T-cell (primary cell): ENCODE data around the gene CDR2. TPM values are rescaled to one million over a fixed set of nuclear protein-coding genes. Genes with fewer than 3 reads are reported as not detected.

ENCODE experiments used
- ATAC-seq, 4 experiments: fragments of 200-7000 bp in 3 of 4; fragments of 150-1000 bp in 1 of 4; cut with Tn5 transposase; replicated peaks in 1 of 4; 1 replicate in 3 of 4; 2 replicates in 1 of 4; pipeline ENCODE4 v1.10.0; 2021; ENCODE audit warnings: moderate library complexity in 3 of 4, mild to moderate bottlenecking in 2 of 4, moderate number of reproducible peaks in 1 of 4
- CTCF ChIA-PET, 2 donors: fragments of 300-600 bp; sonication (Branson Sonifier 250); formaldehyde crosslinking; loops; one replicate each; lab custom pipeline; 2022; ENCODE audit warnings: antibody characterized with exemption in 2 of 2; lab: Charles Lee
- POLR2A ChIA-PET, 2 donors: fragments of 300-600 bp; sonication (Branson Sonifier 250); formaldehyde crosslinking; loops; one replicate each; lab custom pipeline; 2022; ENCODE audit warnings: antibody characterized with exemption in 2 of 2; lab: Charles Lee
- DNase-seq, 35 experiments: peaks; one replicate each; pipeline versions ENCODE4 v3.0.0 to v3.0.0-alpha.2; 2013 to 2023
- H3K27ac ChIP-seq: one replicate; pipeline ENCODE4 v1.5.1; 2013; ENCODE audit warnings: low read length
- H3K27me3 ChIP-seq, 2 experiments: replicated peaks in 1 of 2; 1 replicate in 1 of 2; 2 replicates in 1 of 2; pipeline versions ENCODE4 v1.6.1 to v1.7.0; 2013; ENCODE audit warnings: low read length in 1 of 2, mixed read lengths in 1 of 2; ENCODE audit not compliant: control insufficient read depth in 2 of 2, insufficient read depth in 2 of 2; ENCODE audit errors: extremely low read depth in 1 of 2
- H3K36me3 ChIP-seq, 2 donors: 1 replicate in 1 of 2; 2 replicates in 1 of 2; pipeline versions ENCODE4 v1.6.1 to v1.7.0; 2013; ENCODE audit warnings: low read length in 1 of 2; ENCODE audit not compliant: control insufficient read depth in 2 of 2, insufficient read depth in 1 of 2; ENCODE audit errors: extremely low read depth in 1 of 2
- H3K4me1 ChIP-seq, 2 experiments: 1 replicate in 1 of 2; 2 replicates in 1 of 2; pipeline versions ENCODE4 v1.6.1 to v1.7.0; 2013; ENCODE audit warnings: low read length in 2 of 2, mixed read lengths in 1 of 2; ENCODE audit not compliant: insufficient read depth in 2 of 2, control insufficient read depth in 1 of 2; ENCODE audit errors: extremely low read depth in 1 of 2
- H3K4me3 ChIP-seq, 2 donors: 1 replicate in 1 of 2; 2 replicates in 1 of 2; pipeline versions ENCODE4 v1.5.1 to v1.7.0; 2013; ENCODE audit warnings: mild to moderate bottlenecking in 2 of 2, low read length in 1 of 2, moderate library complexity in 1 of 2; ENCODE audit not compliant: control insufficient read depth in 1 of 2; ENCODE audit errors: extremely low read depth in 1 of 2
- H3K9me3 ChIP-seq: 2 replicates; pipeline ENCODE4 v1.7.0; 2013
- H3K27ac Mint-ChIP-seq, 2 donors: one replicate each; pipeline ENCODE4 v1.8.0; 2020 to 2021; ENCODE audit warnings: mild to moderate bottlenecking in 2 of 2, mixed read lengths in 2 of 2
- H3K27me3 Mint-ChIP-seq, 2 donors: one replicate each; pipeline ENCODE4 v1.8.0; 2021 to 2022; ENCODE audit warnings: mixed read lengths in 2 of 2
- H3K36me3 Mint-ChIP-seq: one replicate; pipeline ENCODE4 v1.8.0; 2021; ENCODE audit warnings: mixed read lengths
- H3K4me1 Mint-ChIP-seq, 3 donors: one replicate each; pipeline ENCODE4 v1.8.0; 2020 to 2022; ENCODE audit warnings: mixed read lengths in 3 of 3, mild to moderate bottlenecking in 1 of 3
- H3K4me3 Mint-ChIP-seq, 3 donors: one replicate each; pipeline ENCODE4 v1.8.0; 2020 to 2022; ENCODE audit warnings: mild to moderate bottlenecking in 3 of 3, mixed read lengths in 3 of 3, moderate library complexity in 3 of 3
- H3K9me3 Mint-ChIP-seq, 3 donors: one replicate each; pipeline ENCODE4 v1.8.0; 2020 to 2022; ENCODE audit warnings: mixed read lengths in 3 of 3
- WGBS: methylation state at CpG from one replicate; pipeline ENCODE4 v1.1.5; 2013; ENCODE audit warnings: missing lambda C conversion rate; ENCODE audit not compliant: insufficient coverage; 5-methylcytosine and 5-hydroxymethylcytosine counted together
- total RNA-seq, 35 experiments: library from RNA in 6 of 35; stranded (reverse) in 6 of 35; fragments of 120-200 nt in 1 of 35; gene quantifications; one replicate each; pipeline versions ENCODE4 v1.2.1 to v1.2.4 and lab custom pipeline; 2013 to 2026

Gene CDR2
- total RNA-seq, 5 donors from 2014 or later (not counting 1 experiment from before 2014, with no cell fraction given) = 58.7 to 97.5 (median 72.6) TPM

GRCh38 chr16:22383827-22384226 is 9.4 kb upstream of the CDR2 start:
- ChIA-PET CTCF (no interaction called here), POLR2A (interaction anchor here in 1 of 2 donors (0.6 kb wide), 2 partner anchors 68 to 182 kb away, joined by 3 to 6 read pairs; no protein-coding TSS in a partner anchor)
- Histone ChIP-seq H3K27me3 (no peaks in the 10 kb centered on the region), H3K36me3 (no peaks in the 10 kb centered on the region), H3K9me3 (no peaks in the 10 kb centered on the region), H3K4me3 (no peak overlapping the region), H3K4me1 (peaks cover 13 to 21% of the 10 kb centered on the region in 2 experiments), H3K27ac (no peak overlapping the region)
- Mint-ChIP-seq H3K36me3 (peaks cover 5% of the 10 kb centered on the region), H3K27ac (peak overlapping the region in 1 of 2 donors; percentile 43), H3K9me3 (no peaks in the 10 kb centered on the region), H3K4me1 (peaks cover 16 to 38% (median 29%) of the 10 kb centered on the region in 3 donors), H3K27me3 (no peaks in the 10 kb centered on the region), H3K4me3 (no peak overlapping the region)
- DNase-seq (no peak), ATAC-seq (no peak)
- WGBS = 80% methylated on average over 1 of the region's 3 CpGs

- H3K27me3 Mint-ChIP-seq = no peaks in the 10 kb centered on the region
- no peak for DNase-seq
- peaks cover 16 to 42% (median 30%) of the 10 kb centered on the region in 3 donors for H3K4me1 Mint-ChIP-seq
- peak overlapping the region; percentile 86 to 99 for H3K27ac Mint-ChIP-seq
- CTCF ChIA-PET = no interaction called here
- no peaks in the 10 kb centered on the region for H3K9me3 ChIP-seq
- H3K27ac ChIP-seq = peak overlapping the region; percentile 56
- H3K27me3 ChIP-seq = no peaks in the 10 kb centered on the region
- no peaks in the 10 kb centered on the region for H3K9me3 Mint-ChIP-seq
- POLR2A ChIA-PET = interaction anchor here in 1 of 2 donors (0.6 kb wide), 1 partner anchor 25 kb away, joined by 5 read pairs; no protein-coding TSS in a partner anchor
- H3K4me3 ChIP-seq = no peak overlapping the region
- H3K4me1 ChIP-seq = peaks cover 13 to 21% of the 10 kb centered on the region in 2 experiments
- peak; percentile 23 to 95 (median 90) for ATAC-seq
- peaks cover 5% of the 10 kb centered on the region for H3K36me3 Mint-ChIP-seq
- H3K4me3 Mint-ChIP-seq = peak overlapping the region in 2 of 3 donors; percentile 32 to 76
- H3K36me3 ChIP-seq = no peaks in the 10 kb centered on the region
Observed at GRCh38 chr16:22381392-22381791, 7.0 kb upstream of the CDR2 start.

- Mint-ChIP-seq H3K27ac (peak overlapping the region; percentile 86 to 99), H3K4me1 (peaks cover 18 to 43% (median 35%) of the 10 kb centered on the region in 3 donors), H3K36me3 (peaks cover 3% of the 10 kb centered on the region), H3K9me3 (no peaks in the 10 kb centered on the region), H3K27me3 (no peaks in the 10 kb centered on the region), H3K4me3 (peak overlapping the region in 1 of 3 donors; percentile 76)
- Histone ChIP-seq H3K36me3 (no peaks in the 10 kb centered on the region), H3K4me1 (peaks cover 13 to 22% of the 10 kb centered on the region in 2 experiments), H3K27ac (peak overlapping the region; percentile 38), H3K4me3 (no peak overlapping the region), H3K9me3 (no peaks in the 10 kb centered on the region), H3K27me3 (no peaks in the 10 kb centered on the region)
- ATAC-seq (no peak), DNase-seq (no peak)
- ChIA-PET CTCF (no interaction called here), POLR2A (interaction anchor here in 1 of 2 donors (0.6 kb wide), 1 partner anchor 9 kb away, joined by 3 read pairs; no protein-coding TSS in a partner anchor)
- no CpG with 5 or more reads among the region's 1 CpG for WGBS
Observed at GRCh38 chr16:22380529-22380928, 6.1 kb upstream of the CDR2 start.

GRCh38 chr16:22379656-22380055 is 5.2 kb upstream of the CDR2 start:
- Histone ChIP-seq H3K4me3 (no peak overlapping the region), H3K4me1 (peaks cover 20 to 26% of the 10 kb centered on the region in 2 experiments), H3K27me3 (no peaks in the 10 kb centered on the region), H3K27ac (no peak overlapping the region), H3K9me3 (no peaks in the 10 kb centered on the region), H3K36me3 (no peaks in the 10 kb centered on the region)
- no peak overlapping the region for H3K4me3 Mint-ChIP-seq
- no peaks in the 10 kb centered on the region for H3K27me3 Mint-ChIP-seq
- no peaks in the 10 kb centered on the region for H3K36me3 Mint-ChIP-seq
- WGBS = 100% methylated on average over 1 of the region's 7 CpGs
- CTCF ChIA-PET = no interaction called here
- H3K4me1 Mint-ChIP-seq = peaks cover 23 to 44% (median 42%) of the 10 kb centered on the region in 3 donors
- DNase-seq (no peak), ATAC-seq (no peak)
- peak overlapping the region in 1 of 2 donors; percentile 39 for H3K27ac Mint-ChIP-seq
- POLR2A ChIA-PET = interaction anchor here (0.6 to 1.0 kb wide), 2 partner anchors 10 to 18 kb away, joined by 3 to 4 read pairs; no protein-coding TSS in a partner anchor
- H3K9me3 Mint-ChIP-seq = no peaks in the 10 kb centered on the region

GRCh38 chr16:22375963-22376640 is 1.7 kb upstream of the CDR2 start:
- no peak overlapping the region for H3K27ac Mint-ChIP-seq
- no peak for ATAC-seq
- 100% methylated on average over 1 of the region's 8 CpGs for WGBS

GRCh38 chr16:22375117-22375962 is 921 bp upstream of the CDR2 start:
- peak overlapping the region; percentile 31 for H3K27ac ChIP-seq
- H3K4me3 Mint-ChIP-seq = peak overlapping the region; percentile 96 to 98 (median 98)
- CTCF ChIA-PET = interaction anchor here in 1 of 2 donors (0.6 kb wide), 1 partner anchor 86 kb away, joined by 4 read pairs; no protein-coding TSS in a partner anchor
- no peaks in the 10 kb centered on the region for H3K27me3 Mint-ChIP-seq
- 12% methylated on average over 14 of the region's 28 CpGs for whole genome bisulfite sequencing
- peak overlapping the region; percentile 88 to 89 for H3K27ac Mint-ChIP-seq
- no peaks in the 10 kb centered on the region for H3K27me3 ChIP-seq
- H3K9me3 ChIP-seq = no peaks in the 10 kb centered on the region
- POLR2A ChIA-PET = interaction anchor here (0.5 to 0.8 kb wide), 2 partner anchors 19 to 25 kb away, joined by 4 to 8 read pairs; no protein-coding TSS in a partner anchor
- no peaks in the 10 kb centered on the region for H3K9me3 Mint-ChIP-seq
- peaks cover 22 to 23% of the 10 kb centered on the region in 2 experiments for H3K4me1 ChIP-seq
- H3K36me3 ChIP-seq = peaks cover 0 to 5% of the 10 kb centered on the region in 2 donors
- DNase-seq (peak in 1 of 35 experiments; percentile 29), ATAC-seq (no peak)
- peaks cover 36 to 48% (median 45%) of the 10 kb centered on the region in 3 donors for H3K4me1 Mint-ChIP-seq
- H3K36me3 Mint-ChIP-seq = peaks cover 11% of the 10 kb centered on the region
- peak overlapping the region; percentile 78 to 96 for H3K4me3 ChIP-seq

More at GRCh38 chr16:22375963-22376640, 1.7 kb upstream of the CDR2 start:
- Mint-ChIP-seq H3K36me3 (peaks cover 11% of the 10 kb centered on the region), H3K4me1 (peaks cover 35 to 48% (median 45%) of the 10 kb centered on the region in 3 donors), H3K27me3 (no peaks in the 10 kb centered on the region), H3K4me3 (peak overlapping the region; percentile 54 to 98 (median 96)), H3K9me3 (no peaks in the 10 kb centered on the region)
- H3K4me1 ChIP-seq = peaks cover 21 to 27% of the 10 kb centered on the region in 2 experiments
- ChIA-PET CTCF (interaction anchor here in 1 of 2 donors (0.6 kb wide), 1 partner anchor 87 kb away, joined by 4 read pairs; no protein-coding TSS in a partner anchor), POLR2A (interaction anchor here in 1 of 2 donors (0.6 kb wide), 1 partner anchor 678 kb away, joined by 3 read pairs; no protein-coding TSS in a partner anchor)
- H3K27ac ChIP-seq = no peak overlapping the region
- H3K36me3 ChIP-seq = peaks cover 0 to 5% of the 10 kb centered on the region in 2 donors
- H3K4me3 ChIP-seq = no peak overlapping the region
- DNase-seq = no peak
- no peaks in the 10 kb centered on the region for H3K9me3 ChIP-seq
- no peaks in the 10 kb centered on the region for H3K27me3 ChIP-seq
